Endothelial cell (in vitro differentiated cells): ENCODE results near the gene HOXB8. TPM values are rescaled to one million over a fixed set of nuclear protein-coding genes. Genes with fewer than 3 reads are reported as not detected.

Source experiments
- DNase-seq: peaks from one replicate; pipeline ENCODE4 v3.0.0; 2021; ENCODE audit warnings: low spot score
- H3K27ac Mint-ChIP-seq: one replicate; pipeline ENCODE4 v1.8.0; 2021; ENCODE audit warnings: mixed read lengths, inconsistent platforms; ENCODE audit not compliant: unreplicated experiment
- H3K27me3 Mint-ChIP-seq: one replicate; pipeline ENCODE4 v1.8.0; 2021; ENCODE audit warnings: mild to moderate bottlenecking, moderate library complexity, mixed read lengths, inconsistent platforms; ENCODE audit not compliant: unreplicated experiment
- H3K36me3 Mint-ChIP-seq: one replicate; pipeline ENCODE4 v1.8.0; 2021; ENCODE audit warnings: mild to moderate bottlenecking, low read depth, mixed read lengths, inconsistent platforms; ENCODE audit not compliant: unreplicated experiment
- H3K4me1 Mint-ChIP-seq: one replicate; pipeline ENCODE4 v1.8.0; 2021; ENCODE audit warnings: mild to moderate bottlenecking, mixed read lengths, inconsistent platforms; ENCODE audit not compliant: unreplicated experiment
- H3K4me3 Mint-ChIP-seq: one replicate; pipeline ENCODE4 v1.8.0; 2021; ENCODE audit warnings: mild to moderate bottlenecking, mixed read lengths, inconsistent platforms; ENCODE audit not compliant: unreplicated experiment
- H3K9me3 Mint-ChIP-seq: one replicate; pipeline ENCODE4 v1.8.0; 2021; ENCODE audit warnings: mixed read lengths, inconsistent platforms; ENCODE audit not compliant: unreplicated experiment
- CTCF ChIP-seq: fragments of 200-600 bp; sonication (generic); IDR thresholded peaks from one replicate; pipeline ENCODE4 v1.5.0; 2021; ENCODE audit warnings: antibody characterized with exemption; ENCODE audit not compliant: unreplicated experiment
- total RNA-seq: library from RNA; stranded (reverse); fragmentation: NEBNext Ultra II Directional; extraction: Animal tissue kit (Norgen Biotek cat#: 25700); gene quantifications from one replicate; pipeline ENCODE4 v1.2.1, GENCODE V29; 2021; ENCODE audit not compliant: unreplicated experiment

The HOXB8 gene
- total RNA-seq, 1 donor from 2014 or later = 0.15 TPM

- H3K27ac Mint-ChIP-seq = no peak within 1 kb of the TSS
- peaks cover 11% of the 10 kb centered on the region for H3K4me1 Mint-ChIP-seq
- no peaks in the 10 kb centered on the region for H3K9me3 Mint-ChIP-seq
- DNase-seq = no peak
- TF ChIP-seq CTCF = no peak
- no peaks in the 10 kb centered on the region for H3K36me3 Mint-ChIP-seq
- peak within 1 kb of the TSS; percentile 88 for H3K4me3 Mint-ChIP-seq
- H3K27me3 Mint-ChIP-seq = peaks cover 37% of the 10 kb centered on the region
Observed at GRCh38 chr17:48626245-48627117, 11.4 kb upstream of the HOXB8 start, which contains the start of gene HOXB9. HOXB9 (minus strand) TSS chr17:48626358; CDS start chr17:48626269, 89 bp downstream.

- Mint-ChIP-seq H3K27me3 (peaks cover 38% of the 10 kb centered on the region), H3K36me3 (no peaks in the 10 kb centered on the region), H3K27ac (no peak overlapping the region), H3K4me3 (peak overlapping the region; percentile 88), H3K4me1 (peaks cover 15% of the 10 kb centered on the region), H3K9me3 (no peaks in the 10 kb centered on the region)
- no peak for TF ChIP-seq CTCF
- DNase-seq = no peak
Observed at GRCh38 chr17:48625495-48626244, 10.6 kb upstream of the HOXB8 start.

GRCh38 chr17:48624544-48625494 lies 9.7 kb upstream of the HOXB8 start:
- peaks cover 31% of the 10 kb centered on the region for H3K27me3 Mint-ChIP-seq
- H3K36me3 Mint-ChIP-seq = no peaks in the 10 kb centered on the region
- H3K4me3 Mint-ChIP-seq = no peak overlapping the region
- TF ChIP-seq CTCF = no peak
- no peak for DNase-seq
- no peaks in the 10 kb centered on the region for H3K9me3 Mint-ChIP-seq
- H3K4me1 Mint-ChIP-seq = peaks cover 15% of the 10 kb centered on the region
- H3K27ac Mint-ChIP-seq = no peak overlapping the region

- Mint-ChIP-seq H3K4me1 (peaks cover 20% of the 10 kb centered on the region), H3K36me3 (no peaks in the 10 kb centered on the region), H3K27ac (no peak overlapping the region), H3K27me3 (peaks cover 28% of the 10 kb centered on the region), H3K9me3 (no peaks in the 10 kb centered on the region), H3K4me3 (no peak overlapping the region)
- DNase-seq = no peak
- no peak for TF ChIP-seq CTCF
Observed at GRCh38 chr17:48624118-48624517, 9.0 kb upstream of the HOXB8 start.
